Right lobe of liver (tissue), 4 donors: ENCODE measurements around the gene STX2.

Source experiments
- POLR2A ChIP-seq: fragments of 450-650 bp; IDR thresholded peaks from one replicate; pipeline ENCODE4 v1.6.1; 2017; ENCODE audit warnings: antibody characterized with exemption, mild to moderate bottlenecking
- TF ChIP-seq, protein P1 (sequence below), 4 donors: fragments of 200-600 bp in 3 of 4; fragments of 450-650 bp in 1 of 4; IDR thresholded peaks; one replicate each; pipeline versions ENCODE4 v1.5.1 to v1.8.0; 2016 to 2022; ENCODE audit warnings: antibody characterized with exemption in 4 of 4, mild to moderate bottlenecking in 2 of 4
- donor health status: DM: no; HTN: no; CAD: no.
- donor health status: DM: no; HTN: no; CAD: no.
- donor health status: DM: no; HTN: yes; CAD: no.

GRCh38 chr12:130787445-130788410, 51.3 kb downstream of the STX2 start:
- TF ChIP-seq, protein P1, sequence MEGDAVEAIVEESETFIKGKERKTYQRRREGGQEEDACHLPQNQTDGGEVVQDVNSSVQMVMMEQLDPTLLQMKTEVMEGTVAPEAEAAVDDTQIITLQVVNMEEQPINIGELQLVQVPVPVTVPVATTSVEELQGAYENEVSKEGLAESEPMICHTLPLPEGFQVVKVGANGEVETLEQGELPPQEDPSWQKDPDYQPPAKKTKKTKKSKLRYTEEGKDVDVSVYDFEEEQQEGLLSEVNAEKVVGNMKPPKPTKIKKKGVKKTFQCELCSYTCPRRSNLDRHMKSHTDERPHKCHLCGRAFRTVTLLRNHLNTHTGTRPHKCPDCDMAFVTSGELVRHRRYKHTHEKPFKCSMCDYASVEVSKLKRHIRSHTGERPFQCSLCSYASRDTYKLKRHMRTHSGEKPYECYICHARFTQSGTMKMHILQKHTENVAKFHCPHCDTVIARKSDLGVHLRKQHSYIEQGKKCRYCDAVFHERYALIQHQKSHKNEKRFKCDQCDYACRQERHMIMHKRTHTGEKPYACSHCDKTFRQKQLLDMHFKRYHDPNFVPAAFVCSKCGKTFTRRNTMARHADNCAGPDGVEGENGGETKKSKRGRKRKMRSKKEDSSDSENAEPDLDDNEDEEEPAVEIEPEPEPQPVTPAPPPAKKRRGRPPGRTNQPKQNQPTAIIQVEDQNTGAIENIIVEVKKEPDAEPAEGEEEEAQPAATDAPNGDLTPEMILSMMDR (IDR thresholded peaks at IDR 0.05) = no peak
- no peak for TF ChIP-seq POLR2A
